Inferior parietal cortex (tissue), 1 donor: ENCODE results near the gene NR3C2.
"Not testable (repeated sequence)": the region's sequence is repeated elsewhere in the genome, so short reads cannot be mapped to it uniquely, and the experiment has no call there.

Experiments
- DNase-seq: peaks from one replicate; pipeline ENCODE4 v3.0.0-alpha.2; 2016; ENCODE audit errors: extremely low spot score

The NR3C2 gene

DNA sequence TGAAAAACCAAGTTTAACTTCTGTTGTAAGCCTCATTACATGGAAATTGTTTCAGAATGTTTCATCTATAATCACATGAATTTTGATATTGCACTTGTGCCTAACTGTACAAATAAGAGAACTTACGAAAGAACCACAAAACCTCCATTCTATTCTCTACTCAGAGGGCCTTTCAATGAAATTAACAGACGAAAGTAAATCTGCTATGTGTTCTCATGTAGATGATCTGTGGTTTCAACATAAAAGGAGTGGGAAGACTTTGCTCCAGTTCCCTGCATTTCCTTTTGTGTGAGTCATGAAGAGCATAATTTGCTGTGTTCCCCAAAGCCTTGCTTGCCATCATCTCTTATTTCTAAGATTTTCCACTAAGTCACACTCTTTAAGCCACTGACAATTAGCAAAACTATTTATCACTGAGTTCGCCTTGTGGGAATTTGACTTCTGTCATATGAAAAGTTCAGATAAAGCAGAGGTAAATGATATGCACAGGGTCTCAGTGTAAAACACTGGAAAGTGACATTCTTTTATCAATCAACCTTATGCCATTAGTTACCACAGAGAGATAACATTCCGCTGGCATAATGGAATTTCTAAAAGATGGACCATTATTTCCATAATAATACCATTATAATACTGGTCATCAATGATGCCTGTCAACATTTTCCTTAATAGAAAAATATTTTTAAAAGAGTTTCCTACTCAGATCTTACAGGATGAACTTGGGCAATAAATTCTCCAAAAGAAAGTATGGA lies 329.8 kb downstream of the NR3C2 start:
- no peak for DNase-seq

DNA sequence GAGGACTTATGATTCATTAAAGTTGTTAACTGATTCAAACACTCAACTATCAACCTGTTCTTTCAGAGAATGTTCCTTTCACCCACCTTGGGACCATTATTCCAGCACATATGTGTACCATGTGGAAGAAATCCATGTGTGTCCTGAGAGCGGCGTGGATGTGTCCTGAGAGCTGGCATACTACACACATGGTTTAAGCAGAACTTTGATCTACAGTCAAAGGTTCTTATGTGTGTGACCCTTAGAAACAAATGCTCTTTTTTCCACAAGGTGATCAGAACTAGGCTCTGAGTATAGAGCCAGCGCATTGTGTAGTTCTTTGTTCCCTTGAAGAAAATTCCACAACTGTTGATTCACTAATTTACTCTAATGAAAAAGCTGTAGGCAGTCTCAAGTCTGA lies 332.0 kb downstream of the NR3C2 start:
- no peak for DNase-seq

DNA sequence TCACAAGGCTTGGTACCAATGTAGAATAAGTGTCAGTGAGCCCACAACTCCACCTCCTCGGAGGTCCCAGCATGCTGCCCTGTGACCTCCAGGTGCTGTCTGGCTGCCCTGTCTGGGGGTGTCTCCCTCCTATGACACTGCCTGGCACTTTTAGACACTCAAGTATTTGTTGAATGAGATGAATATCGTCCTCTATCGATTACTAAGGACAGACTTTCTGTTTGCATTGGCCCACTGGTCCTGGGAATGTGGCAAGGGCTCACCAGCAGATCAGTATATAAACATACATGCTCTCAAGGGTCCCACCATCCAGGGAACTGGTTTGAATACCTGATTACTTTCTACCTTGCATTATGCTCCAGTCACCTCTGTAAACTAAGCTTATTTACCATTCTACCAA lies 333.0 kb downstream of the NR3C2 start:
- DNase-seq: no peak

DNA sequence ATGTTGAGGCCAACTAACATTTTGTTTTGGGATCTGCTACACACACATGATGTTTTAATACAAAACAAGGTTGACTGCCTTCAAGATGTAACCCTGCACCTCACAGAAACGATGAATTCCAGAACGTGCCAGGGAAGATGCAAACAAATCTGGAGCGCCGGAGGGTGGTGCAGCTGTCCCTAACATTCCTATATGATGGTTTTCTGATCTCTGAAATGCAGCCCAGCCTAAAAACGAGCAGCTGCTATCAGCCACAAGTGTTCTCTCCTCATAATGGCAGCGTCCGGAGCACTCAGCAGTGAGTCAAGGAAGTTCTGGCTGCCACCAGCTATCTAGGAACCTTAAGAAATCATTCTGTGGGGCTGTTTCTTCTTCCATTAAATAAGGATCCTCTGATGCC lies 333.4 kb downstream of the NR3C2 start:
- DNase-seq: no peak

DNA sequence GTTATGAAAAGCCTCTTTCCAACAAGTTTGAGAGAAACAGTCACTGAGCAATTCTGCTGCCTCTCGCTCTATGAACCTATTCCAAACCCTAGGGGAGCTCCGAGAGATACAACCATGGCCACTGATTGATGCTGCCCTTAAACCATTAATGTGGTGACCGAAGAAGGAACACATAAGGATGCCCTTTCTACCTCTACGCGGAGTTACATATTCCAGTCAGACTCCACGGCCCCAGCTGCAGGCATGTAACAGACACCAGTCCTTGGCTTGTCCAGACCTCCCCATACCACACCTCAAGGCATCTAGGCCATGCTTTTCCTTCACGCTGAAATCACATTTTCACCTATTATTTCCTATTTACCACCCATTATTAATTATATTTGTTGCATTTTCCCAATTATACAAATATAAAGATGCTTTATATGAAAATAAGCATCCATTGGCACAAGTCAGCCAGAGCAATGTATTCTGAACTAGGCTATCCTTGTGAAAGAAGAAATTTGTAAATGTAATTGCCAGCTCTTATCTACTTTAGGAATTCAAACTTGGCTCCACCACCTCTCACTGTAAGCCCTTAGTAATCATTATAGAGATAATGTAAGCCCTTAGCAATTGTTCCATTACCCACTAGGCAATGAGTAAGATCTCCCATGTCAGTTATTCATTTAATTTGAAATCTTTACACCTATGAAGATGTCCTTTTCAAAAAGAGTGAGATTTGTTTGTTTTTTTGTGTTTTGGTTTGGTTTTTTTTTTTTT lies 338.4 kb downstream of the NR3C2 start:
- DNase-seq: no peak

DNA sequence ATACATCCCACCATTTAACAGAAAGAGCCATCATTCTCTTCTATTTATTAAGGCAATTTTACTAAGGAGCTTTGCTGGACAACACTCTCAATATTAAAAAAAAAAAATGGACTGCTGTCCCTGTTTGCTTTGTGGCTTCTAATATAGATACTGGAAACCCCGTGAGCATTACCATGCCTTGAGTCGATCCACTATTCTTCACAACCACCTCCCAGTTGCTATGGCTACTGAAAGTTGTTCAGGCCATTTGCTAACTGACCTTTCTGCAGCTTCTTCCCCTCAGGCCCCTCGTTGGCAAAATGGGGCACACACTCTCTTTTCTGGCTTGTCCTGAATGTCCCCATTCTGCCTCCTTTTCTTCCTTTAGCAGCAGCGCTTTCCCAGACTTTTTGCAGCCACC lies 340.4 kb downstream of the NR3C2 start:
- no peak for DNase-seq

DNA sequence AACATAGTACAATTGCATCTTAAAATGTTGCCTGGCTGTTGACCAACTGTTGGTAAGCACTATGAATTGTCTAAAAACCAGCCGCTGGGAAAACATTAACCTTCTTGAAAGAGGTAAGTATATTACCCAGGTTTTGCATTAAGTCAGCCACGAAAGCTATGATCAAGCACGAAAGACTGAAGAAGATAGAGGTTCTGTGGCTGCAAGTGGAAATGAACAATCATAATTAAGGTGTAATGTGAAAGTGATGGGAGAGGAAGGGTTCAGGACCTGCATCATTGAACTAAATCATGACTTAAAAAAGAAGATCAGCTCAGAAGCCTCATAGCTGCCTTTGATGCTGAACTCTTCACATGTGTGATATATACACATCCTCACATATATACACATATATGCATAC lies 341.0 kb downstream of the NR3C2 start:
- DNase-seq: no peak

DNA sequence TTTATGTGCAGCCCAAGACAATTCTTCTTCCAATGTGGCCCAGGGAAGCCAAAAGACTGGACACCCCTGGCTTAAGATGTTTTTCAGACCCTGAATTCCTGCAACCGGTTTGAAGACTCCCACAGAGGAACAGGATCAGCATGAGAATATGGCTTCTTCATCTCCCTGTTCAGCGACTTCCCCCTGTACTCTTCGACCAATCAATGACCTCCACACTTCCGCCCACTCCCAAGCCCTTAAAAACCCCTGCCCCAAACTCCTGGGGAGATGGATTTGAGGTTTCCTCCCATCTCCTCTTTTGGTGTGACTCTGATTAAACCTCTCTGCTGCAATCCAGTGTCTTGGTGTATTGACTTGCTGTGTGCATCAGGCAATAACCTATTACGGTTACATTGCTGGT lies 344.4 kb downstream of the NR3C2 start:
- DNase-seq: no peak

DNA sequence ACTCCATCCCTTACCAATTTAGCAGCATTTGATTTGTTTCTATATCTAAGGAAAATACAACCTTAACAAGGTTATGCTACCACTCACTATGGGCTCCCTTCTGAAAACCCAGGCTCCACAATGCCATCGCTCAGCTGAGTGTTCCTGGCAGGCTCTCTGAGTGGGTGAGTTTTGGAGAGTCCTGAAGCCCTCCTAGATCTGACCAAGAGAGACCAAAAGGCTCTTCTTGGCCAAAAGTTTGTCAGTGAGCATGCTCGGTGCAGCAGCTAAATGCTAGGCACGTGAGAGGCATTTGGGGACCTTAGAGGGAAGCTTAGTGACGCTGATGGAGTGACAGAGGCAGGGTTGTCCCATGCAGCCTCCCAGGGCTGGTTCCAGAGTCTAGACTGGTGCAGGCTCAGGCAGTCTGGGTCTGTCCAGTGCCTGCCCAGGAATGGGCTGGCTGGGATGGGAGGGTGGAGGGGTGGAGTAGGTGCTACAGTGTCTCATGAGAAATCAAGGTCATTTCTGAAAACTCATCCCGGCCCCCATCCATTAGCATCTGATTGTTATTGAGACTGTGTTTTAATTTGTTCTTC lies 346.8 kb downstream of the NR3C2 start:
- DNase-seq: no peak

DNA sequence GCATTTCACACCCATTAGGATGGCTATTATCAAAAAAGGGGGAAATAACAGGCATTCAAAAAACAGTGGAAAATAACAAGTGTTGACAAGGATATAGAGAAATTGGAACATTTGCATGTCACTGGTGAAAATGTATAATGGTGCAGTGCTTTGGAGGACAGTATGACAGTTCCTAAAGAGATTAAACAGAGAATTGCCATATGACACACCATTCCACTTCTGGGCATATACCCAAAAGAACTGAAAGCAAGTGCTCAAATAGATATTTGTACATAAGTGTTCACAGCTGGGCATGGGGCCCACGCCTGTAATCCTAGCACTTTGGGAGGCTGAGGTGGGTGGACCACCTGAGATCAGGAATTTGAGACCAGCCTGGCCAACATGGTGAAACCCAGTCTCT lies 348.1 kb downstream of the NR3C2 start:
- DNase-seq: no peak

DNA sequence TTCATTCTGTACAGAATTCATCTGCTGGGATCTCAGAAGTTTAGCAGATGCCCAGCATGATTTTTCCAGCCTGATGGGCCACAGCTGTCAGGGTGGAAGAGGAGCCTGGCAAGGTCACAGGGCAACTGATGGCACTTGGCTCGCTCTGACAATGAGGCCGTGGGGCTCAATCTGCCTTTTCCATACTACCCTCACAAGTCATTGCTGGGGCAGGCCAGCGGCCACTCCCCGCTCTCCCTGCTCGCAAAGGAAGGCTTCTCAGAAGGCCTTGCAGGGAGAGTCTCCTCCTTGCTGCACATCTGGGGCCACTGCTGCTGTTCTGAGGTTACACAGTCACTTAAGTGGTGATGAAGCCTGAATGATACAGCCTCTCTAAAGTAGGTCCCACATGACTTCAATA lies 349.1 kb downstream of the NR3C2 start:
- no peak for DNase-seq

DNA sequence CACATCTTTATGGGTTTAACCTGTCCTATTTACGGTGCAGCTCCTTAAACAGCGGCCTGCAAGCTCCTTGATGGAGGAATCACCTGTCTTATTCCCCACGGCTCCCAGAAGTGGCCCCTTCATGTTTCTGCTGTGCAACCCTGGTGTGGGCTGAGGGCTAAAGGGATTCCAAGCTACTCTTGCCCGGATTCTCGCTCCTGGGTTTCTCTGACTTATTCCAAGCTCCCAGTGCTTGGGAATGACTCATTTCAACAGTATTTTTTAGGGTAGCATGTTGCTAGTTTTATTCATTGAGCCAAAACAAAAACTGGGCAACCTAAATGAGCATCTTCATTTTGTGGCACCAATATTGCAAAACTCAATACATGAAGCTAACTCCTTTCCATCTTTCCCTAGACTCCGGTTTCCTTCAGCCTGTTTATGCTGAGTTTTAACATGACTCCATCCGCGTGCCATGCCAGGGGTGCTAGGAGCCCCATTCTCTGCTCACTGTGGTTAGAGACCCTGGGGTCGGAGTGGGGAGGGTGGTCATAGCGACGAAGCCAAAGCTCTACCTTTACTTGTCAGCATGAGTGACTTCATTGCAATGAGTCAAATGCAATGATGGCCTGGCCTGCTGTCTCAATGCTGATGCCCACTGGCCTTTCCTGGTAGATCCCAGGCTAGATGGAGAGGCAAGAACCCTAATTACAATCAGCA lies 349.7 kb downstream of the NR3C2 start:
- no peak for DNase-seq

DNA sequence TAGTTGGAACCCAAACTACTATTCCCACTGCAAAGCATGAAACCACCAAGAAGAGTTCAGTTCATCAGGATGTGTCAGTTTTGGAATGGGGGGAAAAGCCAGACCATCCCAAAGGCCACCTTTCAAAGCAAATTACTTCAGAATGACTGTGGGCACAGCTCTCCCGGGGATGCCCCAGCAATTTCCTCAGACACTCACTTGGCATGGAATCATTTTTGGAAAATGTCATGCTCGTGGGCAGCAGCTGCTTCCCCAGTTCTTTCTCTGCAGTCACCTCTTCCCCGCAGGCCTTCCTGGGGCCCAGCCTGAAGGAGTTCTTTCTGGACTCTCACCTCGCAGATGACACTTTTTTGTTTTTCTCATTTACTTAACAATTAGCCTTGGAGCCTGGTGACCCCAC lies 350.3 kb downstream of the NR3C2 start:
- DNase-seq: no peak

DNA sequence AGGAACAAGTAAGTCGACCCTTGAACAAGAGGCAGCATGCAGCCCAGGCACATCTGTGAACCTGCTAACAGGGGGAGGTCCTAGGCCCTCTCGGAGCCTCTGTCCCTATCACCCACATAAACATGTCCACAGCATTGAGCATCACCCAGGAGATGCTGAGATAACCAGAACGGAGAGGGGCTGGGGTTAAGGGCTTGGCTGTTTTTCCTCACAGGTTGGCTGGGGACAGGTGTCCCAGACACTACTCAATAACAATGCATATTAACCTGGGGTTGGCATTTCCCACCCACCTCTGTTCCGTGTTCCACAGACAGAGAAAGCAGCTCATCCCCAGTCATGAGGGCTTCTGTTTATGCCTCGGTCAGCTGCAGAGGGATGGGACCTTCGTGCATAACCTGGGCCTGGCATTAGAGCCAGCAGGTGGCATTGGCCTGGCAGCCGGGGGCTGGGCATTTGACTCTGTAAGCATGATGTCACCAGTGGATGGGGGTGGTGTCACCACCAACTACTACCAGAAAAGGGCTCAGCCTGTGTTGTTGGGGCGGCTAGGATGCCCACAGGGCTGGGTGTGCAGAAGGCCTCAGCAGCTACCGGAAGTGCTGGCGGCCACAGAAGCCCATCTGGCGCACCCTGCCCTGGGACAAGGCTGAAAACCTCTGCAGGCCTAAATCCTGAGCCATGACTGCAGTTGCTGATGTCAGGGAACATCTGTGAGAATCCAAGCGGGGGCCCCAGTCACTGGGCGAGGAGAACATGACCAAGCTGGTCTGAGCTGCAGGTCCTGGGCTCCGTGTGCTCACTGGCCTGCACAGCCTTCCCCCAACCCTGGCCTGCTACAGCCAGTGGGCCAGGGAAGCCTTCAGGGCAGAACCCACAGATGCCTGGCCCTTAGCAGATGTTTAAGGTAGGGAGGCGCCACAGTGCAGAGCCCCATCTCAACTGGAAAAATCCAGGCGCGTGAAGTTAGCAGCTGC lies 351.4 kb downstream of the NR3C2 start:
- no peak for DNase-seq

DNA sequence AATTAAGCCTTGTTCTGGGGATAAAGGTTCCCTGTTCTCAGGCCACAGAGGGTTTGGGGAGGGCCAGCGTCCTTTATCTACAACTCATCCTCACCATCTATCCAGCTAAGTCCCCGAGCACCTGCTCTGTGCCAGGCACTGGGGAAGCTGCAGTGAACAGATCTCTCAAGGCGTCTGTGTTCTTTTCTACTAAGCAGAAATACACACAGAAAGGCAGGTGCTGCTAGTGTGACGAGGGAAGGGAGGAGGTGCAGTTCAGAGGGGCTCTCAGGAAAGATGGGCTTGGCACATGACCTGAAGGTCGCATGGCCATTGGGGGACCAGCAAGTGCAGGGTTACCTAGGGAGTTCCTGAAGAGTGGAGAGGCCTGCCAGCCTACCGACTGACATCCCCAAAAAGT lies 352.2 kb downstream of the NR3C2 start:
- no peak for DNase-seq

DNA sequence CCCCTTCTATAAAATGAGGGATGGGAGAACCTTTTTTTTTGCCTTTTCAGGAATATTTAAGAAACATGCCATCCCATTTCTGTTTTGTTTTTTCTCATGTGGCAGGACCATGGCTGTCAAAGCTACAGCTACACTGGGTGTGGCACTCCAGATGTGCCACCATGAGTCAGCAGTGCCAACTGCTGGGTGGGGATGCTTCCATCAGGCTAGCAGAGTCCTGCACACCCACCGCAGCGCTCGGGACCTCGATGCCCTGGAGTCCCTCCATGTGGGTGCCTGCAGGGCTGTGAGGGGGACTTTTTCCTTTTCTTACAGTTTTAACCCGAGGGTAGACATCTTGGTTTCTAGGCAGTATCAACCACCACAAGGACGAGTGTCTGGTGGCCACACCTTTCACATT lies 352.6 kb downstream of the NR3C2 start:
- no peak for DNase-seq

DNA sequence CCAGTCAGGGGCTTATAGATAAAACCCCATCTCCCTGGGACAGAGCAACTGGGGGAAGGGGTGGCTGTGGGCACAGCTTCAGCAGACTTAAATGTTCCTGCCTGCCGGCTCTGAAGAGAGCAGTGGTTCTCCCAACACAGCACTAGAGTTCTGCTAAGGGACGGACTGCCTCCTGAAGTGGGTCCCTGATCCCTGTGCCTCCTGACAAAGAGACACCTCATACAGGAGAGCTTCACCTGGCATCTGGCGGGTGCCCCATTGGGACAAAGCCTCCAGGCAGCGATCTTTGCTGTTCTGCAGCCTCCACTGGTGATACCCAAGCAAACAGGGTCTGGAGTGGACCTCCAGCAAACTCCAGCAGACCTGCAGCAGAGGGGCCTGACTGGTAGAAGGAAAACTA lies 359.1 kb downstream of the NR3C2 start:
- not testable (repeated sequence) for DNase-seq

DNA sequence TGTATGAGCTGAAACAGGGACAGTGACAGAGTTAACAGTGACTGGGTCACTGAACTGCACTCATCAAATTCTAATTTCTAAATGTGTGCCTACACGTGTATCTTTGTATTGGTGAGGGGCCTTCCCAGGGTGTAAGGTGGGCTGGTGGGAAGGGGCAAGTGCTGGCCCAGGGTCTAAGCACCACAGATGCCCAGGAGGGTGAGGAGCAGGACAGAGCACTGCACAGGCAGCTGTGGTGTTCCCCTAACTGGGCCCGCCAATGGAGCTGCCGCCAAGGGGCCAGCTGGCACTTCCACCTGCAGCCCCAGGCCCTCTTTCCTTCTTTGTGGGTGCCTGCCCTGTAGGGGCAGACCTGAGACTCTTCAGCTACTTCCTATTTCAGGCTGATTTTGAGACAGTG lies 360.5 kb downstream of the NR3C2 start:
- no peak for DNase-seq

DNA sequence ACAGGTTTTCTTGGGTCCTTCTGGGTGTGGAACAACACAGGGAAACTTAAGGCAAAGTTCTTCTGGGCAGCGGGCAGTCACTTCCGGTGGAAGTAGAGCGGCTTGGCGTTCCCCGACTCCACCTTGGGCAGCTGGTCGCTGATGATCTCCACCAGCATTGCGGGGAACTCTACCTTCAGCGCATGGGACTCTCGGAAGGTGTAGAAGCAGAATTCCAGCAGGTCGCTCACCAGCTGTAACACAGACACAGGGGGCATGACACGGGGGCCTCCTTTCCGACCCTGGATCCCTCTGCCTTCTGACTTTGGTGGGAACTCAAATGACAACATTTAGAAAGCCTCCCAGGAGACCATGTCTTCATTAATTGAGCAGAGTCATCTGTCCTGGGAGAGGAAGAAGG lies 360.9 kb downstream of the NR3C2 start:
- DNase-seq: no peak

DNA sequence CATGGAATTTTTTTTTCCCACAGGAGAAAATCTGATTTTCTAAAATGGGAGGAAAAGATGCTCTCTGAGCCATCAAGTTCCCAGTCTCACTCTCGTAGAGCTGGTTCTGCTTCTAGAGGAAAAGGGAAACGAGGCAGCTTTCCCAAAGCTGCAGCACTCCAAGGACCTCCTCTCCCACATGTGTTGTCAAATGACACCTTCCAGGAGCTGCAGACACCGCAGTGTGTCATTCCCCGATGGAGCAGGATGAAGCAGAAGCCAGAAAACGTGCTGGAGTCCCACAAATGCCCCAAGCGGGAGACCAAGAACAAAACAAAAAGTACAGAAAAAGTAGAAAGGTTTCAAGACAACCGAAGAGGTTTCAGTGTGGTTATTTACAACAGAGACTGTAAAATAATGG lies 362.3 kb downstream of the NR3C2 start:
- DNase-seq: no peak

DNA sequence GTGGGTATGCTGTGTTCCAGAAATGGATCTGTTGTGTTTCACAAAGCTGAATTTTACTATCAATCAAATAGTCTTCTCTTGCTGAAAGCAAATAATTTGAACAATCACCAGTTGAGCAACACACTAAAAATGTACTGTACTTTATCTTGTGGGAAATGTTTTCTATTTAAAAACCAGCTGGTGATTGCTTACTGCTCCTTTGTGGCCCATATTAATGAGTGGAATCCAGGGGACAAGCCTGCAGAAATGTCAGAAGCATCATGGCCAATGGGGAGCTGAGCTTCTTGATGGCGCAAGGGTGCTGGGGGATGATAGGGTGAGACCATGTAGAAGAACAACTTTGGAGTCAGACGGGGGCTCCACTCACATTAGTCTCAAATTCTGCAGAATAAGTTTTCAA lies 364.2 kb downstream of the NR3C2 start:
- DNase-seq: no peak
